Endothelial cell of umbilical vein (primary cell): ENCODE data around the gene POLR1D.

Experiments used
- CTCF ChIP-seq, 2 donors: IDR thresholded peaks; 1 replicate in 1 of 2; 2 replicates in 1 of 2; pipeline ENCODE4 v1.5.1; 2011; ENCODE audit warnings: low read length in 2 of 2, mild to moderate bottlenecking in 2 of 2, moderate library complexity in 2 of 2, control low read depth in 1 of 2, inconsistent platforms in 1 of 2, low read depth in 1 of 2; ENCODE audit not compliant: insufficient read depth in 1 of 2; ENCODE audit errors: extremely low read depth in 1 of 2
- EZH2 ChIP-seq: IDR thresholded peaks from 2 replicates; pipeline ENCODE4 v1.6.1; 2012; ENCODE audit warnings: borderline replicate concordance, low read depth, mild to moderate bottlenecking, moderate library complexity, low read length, inconsistent platforms; ENCODE audit not compliant: severe bottlenecking
- FOS ChIP-seq: IDR thresholded peaks from 2 replicates; pipeline ENCODE4 v1.6.1; 2011; ENCODE audit warnings: mild to moderate bottlenecking, low read length, moderate library complexity, borderline replicate concordance; ENCODE audit not compliant: insufficient read depth
- GATA2 ChIP-seq: IDR thresholded peaks from 2 replicates; pipeline ENCODE4 v1.7.0; 2011; ENCODE audit warnings: low read depth, mild to moderate bottlenecking, moderate library complexity, mixed read lengths, low read length; ENCODE audit not compliant: insufficient read length, insufficient read depth
- JUN ChIP-seq: IDR thresholded peaks from 2 replicates; pipeline ENCODE4 v1.6.1; 2011; ENCODE audit warnings: borderline replicate concordance, low read depth; ENCODE audit not compliant: insufficient read length, insufficient read depth
- MAX ChIP-seq: IDR thresholded peaks from 2 replicates; pipeline ENCODE4 v1.6.1; 2011; ENCODE audit not compliant: insufficient read depth, insufficient read length
- POLR2A ChIP-seq: IDR thresholded peaks from 2 replicates; pipeline ENCODE4 v1.6.1; 2012; ENCODE audit warnings: low read depth, mild to moderate bottlenecking, control low read depth, low read length
- POLR2AphosphoS5 ChIP-seq: IDR thresholded peaks from 2 replicates; pipeline ENCODE4 v1.6.1; 2012; ENCODE audit warnings: low read depth, mild to moderate bottlenecking, control low read depth, low read length, moderate library complexity; ENCODE audit not compliant: insufficient read depth

GRCh38 chr13:27634791-27635190, 13.1 kb downstream of the POLR1D start:
- TF ChIP-seq POLR2A (no peak), CTCF (IDR thresholded peaks at IDR 0.05; ENCODE audit: extremely low read depth in 1 of 2, insufficient read depth in 1 of 2, low read depth in 1 of 2, low read length in 2 of 2) (no peak), JUN (no peak), EZH2 (no peak), FOS (no peak), POLR2AphosphoS5 (no peak), MAX (no peak), GATA2 (no peak)
